Muscle layer of duodenum (tissue), 2 donors: ENCODE results near the gene JAK1.
A peak's percentile ranks its signal among the peaks of the same experiment; 100 is the strongest.

Experiments used
- H3K27ac ChIP-seq: one replicate; pipeline ENCODE4 v1.7.0; 2013; ENCODE audit warnings: mild to moderate bottlenecking, low read length
- H3K27me3 ChIP-seq: one replicate; pipeline ENCODE4 v1.7.0; 2013; ENCODE audit warnings: low read depth, mild to moderate bottlenecking, control low read depth, low read length
- H3K36me3 ChIP-seq, 2 donors: one replicate each; pipeline ENCODE4 v1.7.0; 2013; ENCODE audit warnings: low read length in 2 of 2, control low read depth in 1 of 2, mild to moderate bottlenecking in 1 of 2; ENCODE audit not compliant: insufficient read depth in 2 of 2, control insufficient read depth in 1 of 2
- H3K4me1 ChIP-seq, 2 donors: one replicate each; pipeline ENCODE4 v1.7.0; 2013; ENCODE audit warnings: low read length in 2 of 2, mild to moderate bottlenecking in 2 of 2, control low read depth in 1 of 2, moderate library complexity in 1 of 2; ENCODE audit not compliant: insufficient read depth in 2 of 2, control insufficient read depth in 1 of 2
- H3K4me3 ChIP-seq, 2 donors: one replicate each; pipeline ENCODE4 v1.7.0; 2013; ENCODE audit warnings: low read length in 2 of 2, low read depth in 1 of 2, mild to moderate bottlenecking in 1 of 2
- H3K9me3 ChIP-seq, 2 donors: one replicate each; pipeline ENCODE4 v1.7.0; 2013; ENCODE audit warnings: low read length in 2 of 2, control low read depth in 1 of 2, mild to moderate bottlenecking in 1 of 2; ENCODE audit not compliant: control insufficient read depth in 1 of 2
- donor health status: healthy.

The JAK1 gene

DNA sequence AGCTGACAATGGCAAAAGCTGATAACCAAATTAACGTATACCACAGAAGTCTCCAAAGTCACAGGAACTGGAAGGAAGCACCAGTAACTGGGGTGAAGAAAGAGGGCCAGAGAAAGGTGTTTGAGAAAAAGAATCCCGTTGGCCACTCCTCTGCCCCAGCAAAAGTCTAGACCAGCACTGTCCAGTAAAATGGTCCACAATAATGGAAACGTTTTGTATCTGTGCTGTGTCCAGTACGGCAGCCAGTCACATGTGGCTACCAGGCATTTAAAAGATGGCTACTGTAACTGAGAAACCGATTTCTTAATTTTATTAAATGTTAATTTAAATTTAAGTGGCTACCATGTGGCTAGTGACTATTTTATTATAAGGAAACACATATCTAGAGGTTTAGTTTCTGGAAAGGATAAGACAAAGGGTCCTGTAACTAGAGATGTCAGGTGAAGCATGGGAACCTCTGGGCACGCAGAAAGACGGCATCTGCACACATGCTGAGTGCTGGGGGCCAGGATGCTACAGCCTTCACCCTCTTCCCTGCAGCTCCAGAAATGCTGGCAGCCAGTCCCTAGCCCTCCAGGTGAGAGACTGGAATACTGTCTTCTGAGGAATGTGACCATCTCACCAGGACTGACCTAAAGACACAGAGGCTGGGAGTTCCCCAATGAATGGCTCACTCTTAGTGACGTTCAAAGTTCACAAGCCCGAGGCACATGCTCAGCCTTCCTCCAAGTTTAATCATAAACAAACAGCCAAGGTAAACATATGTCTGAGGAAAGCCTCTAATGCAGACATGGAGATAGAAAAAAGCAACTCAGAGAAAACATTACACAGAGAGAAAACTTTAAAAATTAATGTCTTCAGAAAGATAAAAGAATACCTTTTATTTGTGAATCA is 50.7 kb downstream of the JAK1 start:
- peaks cover 1 to 44% of the 10 kb centered on the region in 2 donors for H3K4me1 ChIP-seq
- H3K27ac ChIP-seq = peak overlapping the region; percentile 40

DNA sequence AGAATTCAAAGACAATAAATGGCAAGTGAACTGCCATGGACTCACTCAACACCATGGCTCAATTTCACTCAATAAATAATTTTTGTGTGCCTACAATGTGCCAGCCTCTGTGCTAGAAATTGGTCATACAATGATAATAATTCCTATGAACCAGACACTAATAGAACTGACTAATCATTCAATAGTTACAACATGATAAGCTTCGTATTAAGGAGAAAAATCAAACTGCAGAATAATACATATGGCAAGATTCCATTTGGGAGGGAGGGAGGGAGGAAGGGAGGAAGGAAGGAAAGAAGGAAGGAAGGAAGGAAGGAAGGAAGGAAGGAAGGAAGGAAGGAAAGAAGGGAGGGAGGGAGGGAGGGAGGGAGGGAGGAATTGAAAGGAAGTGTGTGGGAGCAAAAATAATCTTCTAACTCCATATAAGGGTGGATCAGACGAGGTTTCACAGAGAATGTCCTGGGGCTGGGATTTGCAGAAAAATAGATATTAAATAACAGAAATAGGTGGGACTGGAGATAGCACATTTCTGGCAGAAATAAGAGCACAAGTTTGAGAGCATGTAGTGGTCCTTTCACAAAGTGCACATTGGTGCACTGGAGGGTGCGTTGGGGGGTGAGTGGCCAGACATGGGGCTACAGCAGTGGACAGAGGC is 52.9 kb downstream of the JAK1 start:
- H3K27ac ChIP-seq = no peak overlapping the region
- H3K4me1 ChIP-seq = peaks cover 0 to 44% of the 10 kb centered on the region in 2 donors
- no peaks in the 10 kb centered on the region for H3K27me3 ChIP-seq
- H3K4me3 ChIP-seq = no peak overlapping the region
- H3K36me3 ChIP-seq = no peaks in the 10 kb centered on the region
- H3K9me3 ChIP-seq = no peaks in the 10 kb centered on the region

More for the DNA sequence above, 50.7 kb downstream of the JAK1 start:
- no peaks in the 10 kb centered on the region for H3K36me3 ChIP-seq
- no peaks in the 10 kb centered on the region for H3K27me3 ChIP-seq
- no peaks in the 10 kb centered on the region for H3K9me3 ChIP-seq
- no peak overlapping the region for H3K4me3 ChIP-seq

DNA sequence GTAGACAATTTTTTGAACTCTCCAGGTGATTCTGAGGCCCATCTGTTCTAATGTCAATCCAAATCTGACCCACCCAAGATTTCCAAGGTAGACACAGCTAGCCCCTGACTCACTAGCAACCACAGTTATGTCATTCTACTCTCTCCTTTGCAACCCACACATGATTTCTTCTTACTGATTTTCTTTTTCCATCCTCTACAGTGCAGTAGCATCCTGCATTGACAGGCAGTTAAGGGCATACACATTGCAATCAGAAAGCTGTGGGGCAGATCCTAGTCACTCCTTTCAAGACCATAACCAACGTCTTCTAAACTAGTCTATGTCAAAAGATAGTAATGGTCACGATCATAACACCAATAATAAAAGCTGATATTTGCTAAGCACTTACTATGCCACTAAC is 54.2 kb downstream of the JAK1 start:
- Histone ChIP-seq H3K9me3 (no peaks in the 10 kb centered on the region), H3K27me3 (no peaks in the 10 kb centered on the region), H3K27ac (no peak overlapping the region), H3K4me3 (no peak overlapping the region), H3K36me3 (no peaks in the 10 kb centered on the region), H3K4me1 (peaks cover 0 to 41% of the 10 kb centered on the region in 2 donors)

DNA sequence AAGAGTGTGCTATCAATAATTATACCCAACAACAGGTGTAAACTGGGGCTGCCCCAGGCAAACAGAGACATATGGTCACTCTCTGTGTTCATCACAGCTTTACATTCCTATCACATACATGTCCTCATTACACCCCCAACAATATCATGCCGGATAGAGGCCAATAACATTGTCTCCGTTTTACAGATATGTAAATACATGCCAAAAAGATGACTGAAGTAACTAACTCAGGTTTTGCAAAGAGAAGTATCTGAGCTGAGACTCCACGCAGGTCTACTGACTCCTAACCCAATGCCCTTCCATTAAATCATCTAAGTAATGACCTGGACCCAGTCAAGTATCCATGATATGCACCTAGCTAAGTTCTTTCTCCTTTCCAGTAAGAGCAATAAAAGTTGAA is 55.0 kb downstream of the JAK1 start:
- Histone ChIP-seq H3K9me3 (no peaks in the 10 kb centered on the region), H3K27ac (no peak overlapping the region), H3K4me3 (no peak overlapping the region), H3K27me3 (no peaks in the 10 kb centered on the region), H3K4me1 (peaks cover 0 to 38% of the 10 kb centered on the region in 2 donors), H3K36me3 (no peaks in the 10 kb centered on the region)

DNA sequence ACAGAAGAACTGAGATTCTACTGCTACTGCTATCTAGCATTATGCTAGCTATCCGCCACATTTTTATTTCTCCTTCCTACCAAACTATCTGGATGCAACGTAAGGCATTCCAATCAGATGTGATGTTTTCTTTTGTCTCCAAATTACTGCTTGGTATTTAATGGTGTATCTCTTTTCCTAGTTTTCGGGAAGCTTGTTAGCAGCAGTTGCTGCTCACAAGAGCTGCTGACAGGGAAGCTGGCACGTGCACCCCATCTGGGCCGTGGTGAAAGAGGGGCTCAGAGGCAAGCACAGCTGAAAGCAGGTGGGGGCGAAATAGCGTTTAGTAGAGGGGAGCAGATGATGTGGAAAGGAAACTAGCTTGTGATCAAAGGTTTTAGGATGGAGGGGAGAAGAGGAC is 57.3 kb downstream of the JAK1 start:
- Histone ChIP-seq H3K27me3 (no peaks in the 10 kb centered on the region), H3K9me3 (no peaks in the 10 kb centered on the region), H3K4me3 (no peak overlapping the region), H3K36me3 (no peaks in the 10 kb centered on the region), H3K27ac (no peak overlapping the region), H3K4me1 (peaks cover 0 to 30% of the 10 kb centered on the region in 2 donors)

DNA sequence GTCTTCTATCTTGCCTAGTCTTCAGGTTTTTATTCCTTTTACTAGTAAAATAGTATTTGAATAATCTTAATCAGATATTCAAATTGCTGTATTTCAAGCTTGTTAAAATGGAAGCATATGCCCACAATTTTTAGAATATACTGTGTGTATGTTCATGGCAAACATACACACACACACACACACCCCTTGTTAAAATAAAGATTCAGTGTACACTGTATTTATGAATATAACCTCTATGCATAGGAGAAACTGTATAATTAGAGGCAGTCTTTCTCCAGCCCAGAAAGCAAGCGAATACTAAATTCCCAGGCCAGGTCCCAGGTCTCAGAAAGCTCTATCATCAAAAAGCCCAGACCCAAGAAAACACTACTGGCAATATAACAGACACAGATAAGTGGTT is 57.8 kb downstream of the JAK1 start:
- peaks cover 0 to 26% of the 10 kb centered on the region in 2 donors for H3K4me1 ChIP-seq
- no peak overlapping the region for H3K27ac ChIP-seq
- H3K4me3 ChIP-seq = no peak overlapping the region
- H3K9me3 ChIP-seq = no peaks in the 10 kb centered on the region
- no peaks in the 10 kb centered on the region for H3K36me3 ChIP-seq
- no peaks in the 10 kb centered on the region for H3K27me3 ChIP-seq

DNA sequence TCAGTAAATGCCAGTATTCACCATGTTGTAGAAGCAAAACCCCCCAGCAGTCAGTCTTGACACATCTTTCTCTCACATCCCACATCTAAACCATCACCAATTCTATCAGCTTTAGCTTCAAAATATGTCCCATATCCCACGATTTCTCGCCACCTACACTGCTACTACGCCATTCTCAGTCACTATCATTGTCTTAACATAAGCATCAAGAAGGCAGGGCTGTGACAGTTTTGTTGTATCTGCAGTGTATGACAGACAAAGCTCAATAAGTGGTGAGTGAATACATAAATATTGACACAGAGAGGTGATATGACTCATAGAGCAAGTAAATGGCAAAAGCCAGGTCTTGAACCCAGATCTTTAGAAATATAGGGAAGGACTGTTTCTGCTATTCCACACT is 59.9 kb downstream of the JAK1 start:
- no peaks in the 10 kb centered on the region for H3K36me3 ChIP-seq
- H3K4me1 ChIP-seq = peaks cover 0 to 13% of the 10 kb centered on the region in 2 donors
- H3K27ac ChIP-seq = no peak overlapping the region
- no peak overlapping the region for H3K4me3 ChIP-seq
- H3K27me3 ChIP-seq = no peaks in the 10 kb centered on the region
- H3K9me3 ChIP-seq = no peaks in the 10 kb centered on the region

DNA sequence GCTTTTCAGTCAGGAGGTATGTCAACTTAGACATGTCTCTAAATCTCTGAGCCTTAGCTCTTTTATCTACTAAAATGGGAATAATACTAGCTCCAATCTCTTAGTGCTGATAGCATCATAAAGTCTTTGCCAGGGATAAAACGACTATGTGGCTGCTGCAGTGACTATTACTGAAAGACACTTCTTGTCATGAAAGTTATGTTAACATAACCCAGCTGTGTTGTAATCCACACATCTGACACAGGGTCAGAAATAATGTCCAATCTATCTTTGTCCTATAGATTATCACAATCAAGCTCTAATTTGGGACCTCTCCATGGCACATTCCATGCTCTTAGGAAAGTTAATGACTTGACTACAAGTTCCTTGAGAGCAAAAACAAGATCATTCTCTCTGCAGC is 62.8 kb downstream of the JAK1 start:
- no peaks in the 10 kb centered on the region for H3K27me3 ChIP-seq

DNA sequence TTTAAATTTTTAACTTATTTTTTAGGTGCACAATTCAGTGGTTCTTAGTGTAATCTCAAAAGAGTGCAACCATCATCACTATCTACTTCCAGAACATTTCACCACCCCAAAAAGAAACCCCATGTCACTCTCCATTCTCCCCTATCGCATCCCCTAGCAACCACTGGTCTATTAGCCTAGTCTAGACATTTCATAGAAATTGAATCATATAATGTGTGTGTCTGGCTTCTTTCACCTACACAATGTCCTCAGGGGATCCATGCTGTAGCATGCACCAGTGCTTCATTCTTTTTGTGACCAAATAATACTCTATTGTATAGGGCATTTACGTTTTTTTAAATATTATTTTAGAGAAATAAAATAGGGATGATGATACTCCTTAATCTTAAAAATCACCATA is 64.7 kb downstream of the JAK1 start:
- no peaks in the 10 kb centered on the region for H3K9me3 ChIP-seq
- peaks cover 7 to 12% of the 10 kb centered on the region in 2 donors for H3K4me1 ChIP-seq
- H3K27ac ChIP-seq = no peak overlapping the region
- H3K36me3 ChIP-seq = no peaks in the 10 kb centered on the region
- H3K4me3 ChIP-seq = no peak overlapping the region
- H3K27me3 ChIP-seq = no peaks in the 10 kb centered on the region

More for the DNA sequence above, 62.8 kb downstream of the JAK1 start:
- peaks cover 2 to 7% of the 10 kb centered on the region in 2 donors for H3K4me1 ChIP-seq
- no peak overlapping the region for H3K4me3 ChIP-seq
- H3K9me3 ChIP-seq = no peaks in the 10 kb centered on the region
- no peak overlapping the region for H3K27ac ChIP-seq
- no peaks in the 10 kb centered on the region for H3K36me3 ChIP-seq

DNA sequence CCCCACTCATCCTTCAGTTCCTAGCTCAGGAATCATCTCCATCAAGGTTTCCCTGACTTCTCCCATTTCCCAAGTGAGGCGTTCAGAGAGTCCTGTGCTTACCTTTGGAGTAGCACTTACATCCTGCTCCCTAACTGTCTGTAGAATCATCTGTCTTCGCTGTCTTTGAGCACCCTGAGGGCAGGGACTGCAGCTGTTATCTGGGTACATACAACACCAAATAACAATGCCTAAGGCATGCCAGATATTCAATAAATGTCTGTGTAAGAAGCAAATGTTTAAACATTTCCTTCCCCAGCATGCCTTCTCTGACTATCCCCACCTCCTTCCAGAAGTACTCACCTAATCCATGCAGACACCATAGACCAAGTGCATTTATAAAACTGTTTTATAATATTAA is 65.4 kb downstream of the JAK1 start:
- H3K4me3 ChIP-seq = no peak overlapping the region
- no peaks in the 10 kb centered on the region for H3K9me3 ChIP-seq
- H3K4me1 ChIP-seq = peaks cover 7 to 12% of the 10 kb centered on the region in 2 donors
- no peaks in the 10 kb centered on the region for H3K27me3 ChIP-seq
- no peaks in the 10 kb centered on the region for H3K36me3 ChIP-seq
- H3K27ac ChIP-seq = no peak overlapping the region

DNA sequence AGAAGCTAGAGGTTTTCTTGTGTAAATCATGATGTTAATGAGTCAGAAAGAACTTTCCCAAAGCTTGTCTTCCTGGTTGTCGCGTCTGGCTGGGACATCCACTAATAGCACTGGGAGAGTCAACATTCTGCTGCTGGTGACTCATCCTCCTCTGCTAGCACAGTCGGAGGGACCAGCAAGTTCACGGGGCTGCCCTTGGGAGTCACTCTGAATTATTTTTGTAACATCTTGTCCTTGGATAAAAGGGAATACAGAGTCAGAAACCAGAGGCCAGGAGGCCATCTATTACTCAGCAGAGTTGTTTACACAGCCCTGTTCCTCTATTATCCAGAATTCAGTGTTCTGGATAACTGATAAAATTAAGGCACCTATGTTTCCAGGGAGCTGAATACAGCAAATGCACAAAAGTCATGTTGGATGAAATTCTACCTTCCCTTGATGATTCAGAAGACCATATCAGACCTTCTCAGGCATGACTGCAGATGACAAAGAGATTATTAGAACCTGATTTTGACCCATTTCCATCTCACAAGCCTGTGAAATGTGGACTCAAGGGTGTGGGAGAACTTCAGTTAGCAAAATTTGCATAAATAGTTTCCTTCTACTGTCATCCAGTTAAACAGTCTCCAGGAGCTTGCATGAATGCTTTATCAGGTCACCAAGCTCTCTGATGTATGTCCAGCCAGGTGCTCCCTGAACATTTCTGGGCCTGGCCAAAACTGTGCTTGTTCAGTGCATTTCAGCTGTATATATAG is 68.1 kb downstream of the JAK1 start:
- Histone ChIP-seq H3K4me1 (peaks cover 9 to 12% of the 10 kb centered on the region in 2 donors), H3K27me3 (no peaks in the 10 kb centered on the region), H3K4me3 (no peak overlapping the region), H3K27ac (peak overlapping the region; percentile 91), H3K36me3 (no peaks in the 10 kb centered on the region), H3K9me3 (no peaks in the 10 kb centered on the region)
